Testis (tissue), 2 donors: Measurements from ENCODE around the gene FAM110A.
"Not testable (repeated sequence)": the region's sequence is repeated elsewhere in the genome, so short reads cannot be mapped to it uniquely, and the experiment has no call there.

ENCODE experiments used
- POLR2A ChIP-seq: fragments of 450-650 bp; IDR thresholded peaks from one replicate; pipeline ENCODE4 v1.6.1; 2017; ENCODE audit warnings: antibody characterized with exemption, mild to moderate bottlenecking, moderate library complexity
- TF ChIP-seq, protein P1 (sequence below), 3 experiments: fragments of 450-650 bp in 2 of 3; fragments of 200-600 bp in 1 of 3; sonication (generic) in 1 of 3; IDR thresholded peaks; one replicate each; pipeline ENCODE4 v1.5.1; 2016 to 2019; ENCODE audit warnings: antibody characterized with exemption in 3 of 3, mild to moderate bottlenecking in 2 of 3, moderate library complexity in 1 of 3

DNA sequence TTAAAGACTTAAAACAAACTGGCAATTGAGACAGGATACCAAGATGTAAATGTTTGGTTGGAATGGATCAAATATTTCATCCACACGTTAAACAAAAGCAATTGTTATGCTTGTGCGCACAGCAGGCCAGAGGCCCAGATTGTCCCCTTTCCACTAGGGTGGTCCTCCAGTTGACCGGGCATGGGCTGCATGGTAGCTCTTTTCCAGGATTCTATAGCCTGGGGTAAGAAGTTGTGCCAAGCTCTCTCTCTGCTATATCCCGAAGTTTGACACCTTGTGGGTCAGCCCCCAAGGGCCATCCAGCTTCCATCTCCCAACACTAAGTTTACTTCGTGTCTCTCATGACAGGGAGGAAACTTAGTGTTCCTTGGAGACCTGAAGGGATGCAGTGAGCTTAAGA, 34.8 kb upstream of the FAM110A start:
- TF ChIP-seq, protein P1, sequence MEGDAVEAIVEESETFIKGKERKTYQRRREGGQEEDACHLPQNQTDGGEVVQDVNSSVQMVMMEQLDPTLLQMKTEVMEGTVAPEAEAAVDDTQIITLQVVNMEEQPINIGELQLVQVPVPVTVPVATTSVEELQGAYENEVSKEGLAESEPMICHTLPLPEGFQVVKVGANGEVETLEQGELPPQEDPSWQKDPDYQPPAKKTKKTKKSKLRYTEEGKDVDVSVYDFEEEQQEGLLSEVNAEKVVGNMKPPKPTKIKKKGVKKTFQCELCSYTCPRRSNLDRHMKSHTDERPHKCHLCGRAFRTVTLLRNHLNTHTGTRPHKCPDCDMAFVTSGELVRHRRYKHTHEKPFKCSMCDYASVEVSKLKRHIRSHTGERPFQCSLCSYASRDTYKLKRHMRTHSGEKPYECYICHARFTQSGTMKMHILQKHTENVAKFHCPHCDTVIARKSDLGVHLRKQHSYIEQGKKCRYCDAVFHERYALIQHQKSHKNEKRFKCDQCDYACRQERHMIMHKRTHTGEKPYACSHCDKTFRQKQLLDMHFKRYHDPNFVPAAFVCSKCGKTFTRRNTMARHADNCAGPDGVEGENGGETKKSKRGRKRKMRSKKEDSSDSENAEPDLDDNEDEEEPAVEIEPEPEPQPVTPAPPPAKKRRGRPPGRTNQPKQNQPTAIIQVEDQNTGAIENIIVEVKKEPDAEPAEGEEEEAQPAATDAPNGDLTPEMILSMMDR (IDR thresholded peaks at IDR 0.05), result not testable (repeated sequence)
- not testable (repeated sequence) for TF ChIP-seq POLR2A
